Measurements from ENCODE around the gene DEAF1.

- no peak for TF ChIP-seq CTCF (IDR thresholded peaks at IDR 0.05)
- no peak for TF ChIP-seq EP300 (IDR thresholded peaks at IDR 0.05)
These were observed 53.1 kb downstream of the DEAF1 start for GRCh38 chr11:641806-642370.
